GM18502 (cell line): Measurements from ENCODE around the gene FCMR.
A peak's percentile ranks its signal among the peaks of the same experiment; 100 is the strongest.

ENCODE experiments used
- ATAC-seq: cut with Tn5 transposase; IDR thresholded peaks from one replicate; pipeline ENCODE4 v1.9.1; 2021; ENCODE audit warnings: mild to moderate bottlenecking; ENCODE audit not compliant: unreplicated experiment, poor library complexity

FCMR gene

GRCh38 chr1:206951318-206952100 is 29.8 kb upstream of the FCMR start:
- no peak for ATAC-seq

- ATAC-seq: no peak
Measured at GRCh38 chr1:206949641-206950040, 27.9 kb upstream of the FCMR start.

GRCh38 chr1:206949208-206949607 is 27.5 kb upstream of the FCMR start:
- no peak for ATAC-seq

- no peak for ATAC-seq
Measured at GRCh38 chr1:206947255-206947654, 25.5 kb upstream of the FCMR start.

GRCh38 chr1:206946261-206946660 is 24.5 kb upstream of the FCMR start, which contains the start of gene PIGR:
TSS of gene PIGR (minus strand) at chr1:206946466. CDS start at chr1:206940531, 5,935 bp downstream.
- no peak for ATAC-seq

GRCh38 chr1:206945779-206946178 is 24.0 kb upstream of the FCMR start:
- ATAC-seq: no peak

- no peak for ATAC-seq
Measured at GRCh38 chr1:206944703-206945102, 23.0 kb upstream of the FCMR start.

GRCh38 chr1:206941766-206942418 is 20.2 kb upstream of the FCMR start:
- no peak for ATAC-seq

GRCh38 chr1:206940588-206940936 is 18.8 kb upstream of the FCMR start:
- no peak for ATAC-seq

GRCh38 chr1:206939841-206940587 is 18.3 kb upstream of the FCMR start:
- no peak for ATAC-seq

GRCh38 chr1:206939131-206939530 is 17.4 kb upstream of the FCMR start:
- no peak for ATAC-seq

GRCh38 chr1:206937425-206937824 is 15.7 kb upstream of the FCMR start:
- no peak for ATAC-seq

GRCh38 chr1:206935491-206936067 is 13.8 kb upstream of the FCMR start:
- ATAC-seq: no peak

GRCh38 chr1:206933333-206933945 is 11.7 kb upstream of the FCMR start:
- no peak for ATAC-seq

- no peak for ATAC-seq
Measured at GRCh38 chr1:206932177-206932576, 10.4 kb upstream of the FCMR start.

- no peak for ATAC-seq
Measured at GRCh38 chr1:206931709-206932108, 10.0 kb upstream of the FCMR start.

GRCh38 chr1:206930210-206930798 is 8.6 kb upstream of the FCMR start:
- ATAC-seq: peak; percentile 74

GRCh38 chr1:206929524-206929923 is 7.8 kb upstream of the FCMR start:
- no peak for ATAC-seq

GRCh38 chr1:206926286-206926685 is 4.5 kb upstream of the FCMR start:
- ATAC-seq: no peak

GRCh38 chr1:206925106-206925736 is 3.5 kb upstream of the FCMR start:
- ATAC-seq: peak; percentile 55
